Measurements from ENCODE around the gene EIF2AK3. TPM values are rescaled to one million over a fixed set of nuclear protein-coding genes. Genes with fewer than 3 reads are reported as not detected.

EIF2AK3 gene
- total and polyA plus RNA-seq, 10 of the 15 experiments (the other 5 are each of a cell fraction or from before 2014, with no cell fraction given), result 5.0 to 44.7 (median 22.4) TPM

DNA sequence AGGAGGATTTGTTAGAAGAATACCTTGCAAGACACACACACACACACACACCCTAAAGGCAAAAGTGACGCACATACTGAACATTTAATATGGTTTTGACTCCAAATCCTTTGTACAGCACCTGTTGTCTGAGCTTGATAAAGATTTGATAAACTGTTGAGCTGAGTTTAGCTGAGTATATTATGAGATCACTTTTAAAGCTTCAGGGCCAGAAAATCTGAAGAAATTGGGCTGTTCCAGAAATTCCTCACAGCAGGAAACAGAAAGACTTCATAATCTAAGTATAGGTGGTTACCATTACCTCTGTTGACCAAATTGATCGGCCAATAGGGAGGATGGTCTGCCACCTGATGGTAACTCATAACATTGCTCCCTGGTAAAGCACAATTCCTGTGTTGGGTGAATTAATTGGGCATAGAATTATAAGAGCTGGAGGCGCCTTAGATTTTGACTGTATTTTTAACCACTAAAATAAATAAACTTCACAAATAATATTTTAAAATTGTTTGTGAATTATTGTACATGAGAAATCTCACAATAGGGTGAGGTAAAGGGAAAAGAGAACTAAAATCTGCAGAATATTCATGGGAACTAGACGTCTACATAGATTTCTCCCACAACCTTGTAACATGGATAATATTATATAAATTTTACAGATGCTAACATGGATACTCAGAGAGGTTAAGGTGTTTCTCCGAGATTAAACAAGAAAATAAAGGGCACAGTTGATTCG is 42.4 kb upstream of the EIF2AK3 start (continued):
- TF ChIP-seq, protein P1, sequence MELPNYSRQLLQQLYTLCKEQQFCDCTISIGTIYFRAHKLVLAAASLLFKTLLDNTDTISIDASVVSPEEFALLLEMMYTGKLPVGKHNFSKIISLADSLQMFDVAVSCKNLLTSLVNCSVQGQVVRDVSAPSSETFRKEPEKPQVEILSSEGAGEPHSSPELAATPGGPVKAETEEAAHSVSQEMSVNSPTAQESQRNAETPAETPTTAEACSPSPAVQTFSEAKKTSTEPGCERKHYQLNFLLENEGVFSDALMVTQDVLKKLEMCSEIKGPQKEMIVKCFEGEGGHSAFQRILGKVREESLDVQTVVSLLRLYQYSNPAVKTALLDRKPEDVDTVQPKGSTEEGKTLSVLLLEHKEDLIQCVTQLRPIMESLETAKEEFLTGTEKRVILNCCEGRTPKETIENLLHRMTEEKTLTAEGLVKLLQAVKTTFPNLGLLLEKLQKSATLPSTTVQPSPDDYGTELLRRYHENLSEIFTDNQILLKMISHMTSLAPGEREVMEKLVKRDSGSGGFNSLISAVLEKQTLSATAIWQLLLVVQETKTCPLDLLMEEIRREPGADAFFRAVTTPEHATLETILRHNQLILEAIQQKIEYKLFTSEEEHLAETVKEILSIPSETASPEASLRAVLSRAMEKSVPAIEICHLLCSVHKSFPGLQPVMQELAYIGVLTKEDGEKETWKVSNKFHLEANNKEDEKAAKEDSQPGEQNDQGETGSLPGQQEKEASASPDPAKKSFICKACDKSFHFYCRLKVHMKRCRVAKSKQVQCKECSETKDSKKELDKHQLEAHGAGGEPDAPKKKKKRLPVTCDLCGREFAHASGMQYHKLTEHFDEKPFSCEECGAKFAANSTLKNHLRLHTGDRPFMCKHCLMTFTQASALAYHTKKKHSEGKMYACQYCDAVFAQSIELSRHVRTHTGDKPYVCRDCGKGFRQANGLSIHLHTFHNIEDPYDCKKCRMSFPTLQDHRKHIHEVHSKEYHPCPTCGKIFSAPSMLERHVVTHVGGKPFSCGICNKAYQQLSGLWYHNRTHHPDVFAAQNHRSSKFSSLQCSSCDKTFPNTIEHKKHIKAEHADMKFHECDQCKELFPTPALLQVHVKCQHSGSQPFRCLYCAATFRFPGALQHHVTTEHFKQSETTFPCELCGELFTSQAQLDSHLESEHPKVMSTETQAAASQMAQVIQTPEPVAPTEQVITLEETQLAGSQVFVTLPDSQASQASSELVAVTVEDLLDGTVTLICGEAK (IDR thresholded peaks at IDR 0.05; ENCODE audit: borderline replicate concordance), result no peak
- TF ChIP-seq, protein P2, sequence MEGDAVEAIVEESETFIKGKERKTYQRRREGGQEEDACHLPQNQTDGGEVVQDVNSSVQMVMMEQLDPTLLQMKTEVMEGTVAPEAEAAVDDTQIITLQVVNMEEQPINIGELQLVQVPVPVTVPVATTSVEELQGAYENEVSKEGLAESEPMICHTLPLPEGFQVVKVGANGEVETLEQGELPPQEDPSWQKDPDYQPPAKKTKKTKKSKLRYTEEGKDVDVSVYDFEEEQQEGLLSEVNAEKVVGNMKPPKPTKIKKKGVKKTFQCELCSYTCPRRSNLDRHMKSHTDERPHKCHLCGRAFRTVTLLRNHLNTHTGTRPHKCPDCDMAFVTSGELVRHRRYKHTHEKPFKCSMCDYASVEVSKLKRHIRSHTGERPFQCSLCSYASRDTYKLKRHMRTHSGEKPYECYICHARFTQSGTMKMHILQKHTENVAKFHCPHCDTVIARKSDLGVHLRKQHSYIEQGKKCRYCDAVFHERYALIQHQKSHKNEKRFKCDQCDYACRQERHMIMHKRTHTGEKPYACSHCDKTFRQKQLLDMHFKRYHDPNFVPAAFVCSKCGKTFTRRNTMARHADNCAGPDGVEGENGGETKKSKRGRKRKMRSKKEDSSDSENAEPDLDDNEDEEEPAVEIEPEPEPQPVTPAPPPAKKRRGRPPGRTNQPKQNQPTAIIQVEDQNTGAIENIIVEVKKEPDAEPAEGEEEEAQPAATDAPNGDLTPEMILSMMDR (IDR thresholded peaks at IDR 0.05 in 2 of 3, conservative IDR thresholded peaks at IDR 0.05 in 1 of 3; ENCODE audit: control insufficient read depth in 2 of 3, extremely low read depth in 1 of 3, insufficient read depth in 1 of 3, low read depth in 3 of 3, low read length in 3 of 3), result peak; percentile 64 to 80 (median 74); a peak in 5 of 6 replicates
- TF ChIP-seq, protein P3, sequence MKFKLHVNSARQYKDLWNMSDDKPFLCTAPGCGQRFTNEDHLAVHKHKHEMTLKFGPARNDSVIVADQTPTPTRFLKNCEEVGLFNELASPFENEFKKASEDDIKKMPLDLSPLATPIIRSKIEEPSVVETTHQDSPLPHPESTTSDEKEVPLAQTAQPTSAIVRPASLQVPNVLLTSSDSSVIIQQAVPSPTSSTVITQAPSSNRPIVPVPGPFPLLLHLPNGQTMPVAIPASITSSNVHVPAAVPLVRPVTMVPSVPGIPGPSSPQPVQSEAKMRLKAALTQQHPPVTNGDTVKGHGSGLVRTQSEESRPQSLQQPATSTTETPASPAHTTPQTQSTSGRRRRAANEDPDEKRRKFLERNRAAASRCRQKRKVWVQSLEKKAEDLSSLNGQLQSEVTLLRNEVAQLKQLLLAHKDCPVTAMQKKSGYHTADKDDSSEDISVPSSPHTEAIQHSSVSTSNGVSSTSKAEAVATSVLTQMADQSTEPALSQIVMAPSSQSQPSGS (IDR thresholded peaks at IDR 0.05; ENCODE audit: low read length), result 0 out of 2 replicates have a peak, but pooled peaks have one; percentile 22
- TF ChIP-seq SMC3 (IDR thresholded peaks at IDR 0.05; ENCODE audit: borderline replicate concordance, low read length) (peak; percentile 94), ZZZ3 (IDR thresholded peaks at IDR 0.05; ENCODE audit: control insufficient read depth, insufficient read length, low read depth) (no peak), POLR2AphosphoS2 (IDR thresholded peaks at IDR 0.05; ENCODE audit: low read depth, low read length) (no peak), STAT3 (IDR thresholded peaks at IDR 0.05; ENCODE audit: low read depth, low read length) (no peak), YY1 (IDR thresholded peaks at IDR 0.05; ENCODE audit: low read depth, low read length) (peak; percentile 50; the same call in 1 of the 2 replicates), BRCA1 (IDR thresholded peaks at IDR 0.05; ENCODE audit: low read depth, low read length) (no peak), ZNF622 (IDR thresholded peaks at IDR 0.05) (no peak), TAF1 (IDR thresholded peaks at IDR 0.05; ENCODE audit: borderline replicate concordance, low read depth, low read length) (no peak)
- TF ChIP-seq, protein P4, sequence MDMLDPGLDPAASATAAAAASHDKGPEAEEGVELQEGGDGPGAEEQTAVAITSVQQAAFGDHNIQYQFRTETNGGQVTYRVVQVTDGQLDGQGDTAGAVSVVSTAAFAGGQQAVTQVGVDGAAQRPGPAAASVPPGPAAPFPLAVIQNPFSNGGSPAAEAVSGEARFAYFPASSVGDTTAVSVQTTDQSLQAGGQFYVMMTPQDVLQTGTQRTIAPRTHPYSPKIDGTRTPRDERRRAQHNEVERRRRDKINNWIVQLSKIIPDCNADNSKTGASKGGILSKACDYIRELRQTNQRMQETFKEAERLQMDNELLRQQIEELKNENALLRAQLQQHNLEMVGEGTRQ (IDR thresholded peaks at IDR 0.05; ENCODE audit: borderline replicate concordance, low read depth, low read length), result no peak
- TF ChIP-seq, protein P5, sequence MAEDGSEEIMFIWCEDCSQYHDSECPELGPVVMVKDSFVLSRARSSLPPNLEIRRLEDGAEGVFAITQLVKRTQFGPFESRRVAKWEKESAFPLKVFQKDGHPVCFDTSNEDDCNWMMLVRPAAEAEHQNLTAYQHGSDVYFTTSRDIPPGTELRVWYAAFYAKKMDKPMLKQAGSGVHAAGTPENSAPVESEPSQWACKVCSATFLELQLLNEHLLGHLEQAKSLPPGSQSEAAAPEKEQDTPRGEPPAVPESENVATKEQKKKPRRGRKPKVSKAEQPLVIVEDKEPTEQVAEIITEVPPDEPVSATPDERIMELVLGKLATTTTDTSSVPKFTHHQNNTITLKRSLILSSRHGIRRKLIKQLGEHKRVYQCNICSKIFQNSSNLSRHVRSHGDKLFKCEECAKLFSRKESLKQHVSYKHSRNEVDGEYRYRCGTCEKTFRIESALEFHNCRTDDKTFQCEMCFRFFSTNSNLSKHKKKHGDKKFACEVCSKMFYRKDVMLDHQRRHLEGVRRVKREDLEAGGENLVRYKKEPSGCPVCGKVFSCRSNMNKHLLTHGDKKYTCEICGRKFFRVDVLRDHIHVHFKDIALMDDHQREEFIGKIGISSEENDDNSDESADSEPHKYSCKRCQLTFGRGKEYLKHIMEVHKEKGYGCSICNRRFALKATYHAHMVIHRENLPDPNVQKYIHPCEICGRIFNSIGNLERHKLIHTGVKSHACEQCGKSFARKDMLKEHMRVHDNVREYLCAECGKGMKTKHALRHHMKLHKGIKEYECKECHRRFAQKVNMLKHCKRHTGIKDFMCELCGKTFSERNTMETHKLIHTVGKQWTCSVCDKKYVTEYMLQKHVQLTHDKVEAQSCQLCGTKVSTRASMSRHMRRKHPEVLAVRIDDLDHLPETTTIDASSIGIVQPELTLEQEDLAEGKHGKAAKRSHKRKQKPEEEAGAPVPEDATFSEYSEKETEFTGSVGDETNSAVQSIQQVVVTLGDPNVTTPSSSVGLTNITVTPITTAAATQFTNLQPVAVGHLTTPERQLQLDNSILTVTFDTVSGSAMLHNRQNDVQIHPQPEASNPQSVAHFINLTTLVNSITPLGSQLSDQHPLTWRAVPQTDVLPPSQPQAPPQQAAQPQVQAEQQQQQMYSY (CRISPR knock-in tag; IDR thresholded peaks at IDR 0.05), result no peak
